Measurements from ENCODE around the gene VMP1. TPM values are rescaled to one million over a fixed set of nuclear protein-coding genes. Genes with fewer than 3 reads are reported as not detected.
A peak's percentile ranks its signal among the peaks of the same experiment; 100 is the strongest.

Gene VMP1
- total RNA-seq = 169 TPM
- long read RNA-seq, full-length matches to known transcripts = 86 of 107 reads
- long read RNA-seq, partial matches to known transcripts = 4 of 107 reads
- long read RNA-seq, other reads (novel, unspliced or antisense) = 17 of 107 reads

- peak within 1 kb of the TSS; percentile 71 for H3K4me3 ChIP-seq
- DNase-seq = peak; percentile 99
- peak within 1 kb of the TSS; percentile 85 for H3K27ac ChIP-seq
- peaks cover 24% of the 10 kb centered on the region for H3K4me1 ChIP-seq
- no peaks in the 10 kb centered on the region for H3K27me3 ChIP-seq
- intact Hi-C loops (cut with DNase I) = no loop called here
- no peak for TF ChIP-seq CTCF (IDR thresholded peaks at IDR 0.05)
- ATAC-seq = peak; percentile 99
- no peaks in the 10 kb centered on the region for H3K9me3 ChIP-seq
- peaks cover 19% of the 10 kb centered on the region for H3K36me3 ChIP-seq
Observed at GRCh38 chr17:59707149-59707970, at the start of gene VMP1, which contains the start of gene PTRH2. TSS of gene VMP1 (plus strand) at chr17:59707654. CDS start at chr17:59731447, 23,793 bp downstream. TSS of gene PTRH2 (minus strand) at chr17:59707430. CDS start at chr17:59697978, 9,452 bp downstream.

- intact Hi-C loops (cut with DNase I) = no loop called here
- H3K4me1 ChIP-seq = peaks cover 20% of the 10 kb centered on the region
- no peak overlapping the region for H3K4me3 ChIP-seq
- no peaks in the 10 kb centered on the region for H3K27me3 ChIP-seq
- ATAC-seq = no peak
- DNase-seq = no peak
- peaks cover 99% of the 10 kb centered on the region for H3K36me3 ChIP-seq
- no peak overlapping the region for H3K27ac ChIP-seq
- TF ChIP-seq CTCF (IDR thresholded peaks at IDR 0.05) = no peak
- H3K9me3 ChIP-seq = no peaks in the 10 kb centered on the region
Observed at GRCh38 chr17:59666235-59666634, 41.2 kb upstream of the VMP1 start.

GRCh38 chr17:59668816-59669215 is 38.6 kb upstream of the VMP1 start:
- ATAC-seq (no peak), DNase-seq (no peak)
- no peak overlapping the region for H3K4me3 ChIP-seq
- no peaks in the 10 kb centered on the region for H3K27me3 ChIP-seq
- TF ChIP-seq CTCF (IDR thresholded peaks at IDR 0.05) = no peak
- peaks cover 20% of the 10 kb centered on the region for H3K4me1 ChIP-seq
- H3K36me3 ChIP-seq = peaks cover 99% of the 10 kb centered on the region
- intact Hi-C loops (cut with DNase I) = no loop called here
- H3K27ac ChIP-seq = peak overlapping the region; percentile 26
- H3K9me3 ChIP-seq = no peaks in the 10 kb centered on the region

- no peaks in the 10 kb centered on the region for H3K27me3 ChIP-seq
- ATAC-seq (no peak), DNase-seq (no peak)
- peaks cover 99% of the 10 kb centered on the region for H3K36me3 ChIP-seq
- no peak overlapping the region for H3K4me3 ChIP-seq
- peaks cover 20% of the 10 kb centered on the region for H3K4me1 ChIP-seq
- intact Hi-C loops (cut with DNase I) = no loop called here
- TF ChIP-seq CTCF (IDR thresholded peaks at IDR 0.05) = no peak
- H3K27ac ChIP-seq = peak overlapping the region; percentile 26
- H3K9me3 ChIP-seq = no peaks in the 10 kb centered on the region
Observed at GRCh38 chr17:59669411-59669810, 38.0 kb upstream of the VMP1 start.

- Histone ChIP-seq H3K9me3 (no peaks in the 10 kb centered on the region), H3K4me3 (no peak overlapping the region), H3K36me3 (peaks cover 99% of the 10 kb centered on the region), H3K4me1 (peaks cover 20% of the 10 kb centered on the region), H3K27me3 (no peaks in the 10 kb centered on the region), H3K27ac (no peak overlapping the region)
- ATAC-seq (no peak), DNase-seq (no peak)
- TF ChIP-seq CTCF (IDR thresholded peaks at IDR 0.05) = no peak
- intact Hi-C loops (cut with DNase I) = no loop called here
Observed at GRCh38 chr17:59669944-59670343, 37.5 kb upstream of the VMP1 start.
